ENCODE results near the gene RASGEF1B. TPM values are rescaled to one million over a fixed set of nuclear protein-coding genes. Genes with fewer than 3 reads are reported as not detected.

The RASGEF1B gene
- total RNA-seq, 2 experiments from 2014 or later, result 69.4 to 73.1 TPM

DNA sequence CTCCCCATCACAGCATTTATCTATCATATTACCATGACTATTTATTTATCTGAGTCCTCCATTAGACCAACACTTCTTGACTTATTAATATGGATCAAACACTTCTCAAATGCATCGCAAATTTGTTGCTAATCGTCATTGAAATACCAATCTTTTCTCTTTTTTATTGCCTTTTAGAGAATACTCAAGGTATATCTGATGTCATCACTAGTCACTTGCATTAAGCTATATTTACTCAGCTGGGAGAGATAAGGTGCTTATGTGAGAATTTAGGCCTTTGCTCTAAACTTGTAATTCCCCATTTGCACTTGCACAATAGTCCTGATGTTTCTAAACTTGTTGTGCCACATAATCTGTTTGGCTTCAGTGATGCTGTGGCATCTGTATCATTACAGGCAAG is 95.0 kb downstream of the RASGEF1B start:
- Mint-ChIP-seq H3K27me3 (peaks cover 51% of the 10 kb centered on the region), H3K27ac (no peak overlapping the region), H3K4me3 (no peak overlapping the region), H3K9me3 (no peaks in the 10 kb centered on the region), H3K36me3 (ENCODE audit: low read depth) (no peaks in the 10 kb centered on the region), H3K4me1 (ENCODE audit: low read depth) (no peaks in the 10 kb centered on the region)
- H3K4me1 ChIP-seq (ENCODE audit: insufficient read depth, low read length), result no peaks in the 10 kb centered on the region
- H3K36me3 ChIP-seq (ENCODE audit: insufficient read depth, low read length), result no peaks in the 10 kb centered on the region
- ATAC-seq (ENCODE audit: poor library complexity) (no peak), DNase-seq (no peak)
- ChIA-PET POLR2A (no interaction called here), CTCF (no interaction called here)
- H3K27me3 ChIP-seq (ENCODE audit: control insufficient read depth in 1 of 2, insufficient read depth in 2 of 2, low read length in 2 of 2), result peaks cover 12 to 18% of the 10 kb centered on the region in 2 experiments
- peaks cover 0 to 3% of the 10 kb centered on the region in 2 experiments for H3K9me3 ChIP-seq (ENCODE audit: control insufficient read depth in 1 of 2, insufficient read depth in 1 of 2, low read length in 2 of 2)
- no peak overlapping the region for H3K4me3 ChIP-seq (ENCODE audit: low read length)
- H3K27ac ChIP-seq (ENCODE audit: low read depth in 1 of 2, low read length in 2 of 2), result no peak overlapping the region
- intact Hi-C loops (cut with DNase I, micrococcal nuclease), result no loop called here
- no peak for TF ChIP-seq CTCF (IDR thresholded peaks at IDR 0.05)
